ENCODE data around the gene DES. TPM values are rescaled to one million over a fixed set of nuclear protein-coding genes. Genes with fewer than 3 reads are reported as not detected.
A peak's percentile ranks its signal among the peaks of the same experiment; 100 is the strongest.

The DES gene
- total RNA-seq, 1 experiment from 2014 or later, result not detected

- DNase-seq (ENCODE audit: low read depth), result no peak
These were observed 54.5 kb downstream of the DES start for GRCh38 chr2:219472629-219473187.

- DNase-seq (ENCODE audit: low read depth), result no peak
These were observed 55.3 kb downstream of the DES start for GRCh38 chr2:219473511-219473910.

- DNase-seq (ENCODE audit: low read depth), result no peak
These were observed 56.3 kb downstream of the DES start for GRCh38 chr2:219474285-219475060.

- DNase-seq (ENCODE audit: low read depth), result no peak
These were observed 57.1 kb downstream of the DES start for GRCh38 chr2:219475278-219475677.

- peak; percentile 56 for DNase-seq (ENCODE audit: low read depth)
These were observed 57.8 kb downstream of the DES start for GRCh38 chr2:219475697-219476651.

Other genes with a start within 250 kb of the DES start
- gene SLC23A3, start 248.3 kb upstream of the DES start, total RNA-seq (2014; rRNA removed; shearing (Covaris generic)), result 0.47 and 0.76 TPM in 2 replicates
- gene CNPPD1, start 241.5 kb upstream of the DES start, total RNA-seq (2014; rRNA removed; shearing (Covaris generic)), result 20.8 and 23.3 TPM in 2 replicates
- 59.6 and 69.9 TPM in 2 replicates for gene RETREG2, start 240.1 kb upstream of the DES start, total RNA-seq (2014; rRNA removed; shearing (Covaris generic))
- 43.2 and 43.8 TPM in 2 replicates for gene ZFAND2B, start 211.6 kb upstream of the DES start, total RNA-seq (2014; rRNA removed; shearing (Covaris generic))
- gene ABCB6, start 199.4 kb upstream of the DES start, total RNA-seq (2014; rRNA removed; shearing (Covaris generic)), result 21.4 and 25.5 TPM in 2 replicates
- 37.1 and 47.1 TPM in 2 replicates for gene ATG9A, start 188.7 kb upstream of the DES start, total RNA-seq (2014; rRNA removed; shearing (Covaris generic))
- 24.8 and 27.0 TPM in 2 replicates for gene ANKZF1, start 188.6 kb upstream of the DES start, total RNA-seq (2014; rRNA removed; shearing (Covaris generic))
- gene GLB1L, start 172.9 kb upstream of the DES start, total RNA-seq (2014; rRNA removed; shearing (Covaris generic)), result 7.3 and 8.4 TPM in 2 replicates
- gene STK16, start 172.9 kb upstream of the DES start, total RNA-seq (2014; rRNA removed; shearing (Covaris generic)), result 19.6 and 20.4 TPM in 2 replicates
- gene TUBA4B, start 165.1 kb upstream of the DES start, total RNA-seq (2014; rRNA removed; shearing (Covaris generic)), result 0.14 TPM in 1 of 2 replicates, not detected in the other
- 140 and 154 TPM in 2 replicates for gene TUBA4A, start 164.5 kb upstream of the DES start, total RNA-seq (2014; rRNA removed; shearing (Covaris generic))
- 11.5 and 13.8 TPM in 2 replicates for gene DNAJB2, start 139.0 kb upstream of the DES start, total RNA-seq (2014; rRNA removed; shearing (Covaris generic))
- gene PTPRN, start 109.0 kb upstream of the DES start, total RNA-seq (2014; rRNA removed; shearing (Covaris generic)), result 10.2 and 11.2 TPM in 2 replicates
- gene RESP18, start 85.6 kb upstream of the DES start, total RNA-seq (2014; rRNA removed; shearing (Covaris generic)), result not detected in 2 replicates
- gene DNPEP, start 30.5 kb upstream of the DES start, total RNA-seq (2014; rRNA removed; shearing (Covaris generic)), result 77.0 and 94.9 TPM in 2 replicates
- gene SPEG, start 16.5 kb downstream of the DES start, total RNA-seq (2014; rRNA removed; shearing (Covaris generic)), result 20.6 and 23.0 TPM in 2 replicates
- 40.0 and 47.8 TPM in 2 replicates for gene GMPPA, start 80.5 kb downstream of the DES start, total RNA-seq (2014; rRNA removed; shearing (Covaris generic))
- not detected in 2 replicates for gene ASIC4, start 96.1 kb downstream of the DES start, total RNA-seq (2014; rRNA removed; shearing (Covaris generic))
- 126 and 132 TPM in 2 replicates for gene CHPF, start 125.4 kb downstream of the DES start, total RNA-seq (2014; rRNA removed; shearing (Covaris generic))
- 1.8 and 2.0 TPM in 2 replicates for gene TMEM198, start 125.7 kb downstream of the DES start, total RNA-seq (2014; rRNA removed; shearing (Covaris generic))
- gene OBSL1, start 153.2 kb downstream of the DES start, total RNA-seq (2014; rRNA removed; shearing (Covaris generic)), result 71.0 and 80.8 TPM in 2 replicates
- gene INHA, start 153.9 kb downstream of the DES start, total RNA-seq (2014; rRNA removed; shearing (Covaris generic)), result not detected in 2 replicates
- gene STK11IP, start 179.5 kb downstream of the DES start, total RNA-seq (2014; rRNA removed; shearing (Covaris generic)), result 17.1 and 18.2 TPM in 2 replicates
- gene SLC4A3, start 209.3 kb downstream of the DES start, total RNA-seq (2014; rRNA removed; shearing (Covaris generic)), result 5.8 and 7.9 TPM in 2 replicates